ENCODE data around the gene SPATA6.
"Not testable (repeated sequence)": the region's sequence is repeated elsewhere in the genome, so short reads cannot be mapped to it uniquely, and the experiment has no call there.

The SPATA6 gene

GRCh38 chr1:48338257-48338656, 133.7 kb downstream of the SPATA6 start:
- DNase-seq: no peak

GRCh38 chr1:48333316-48333715, 138.7 kb downstream of the SPATA6 start:
- no peak for DNase-seq

DNA sequence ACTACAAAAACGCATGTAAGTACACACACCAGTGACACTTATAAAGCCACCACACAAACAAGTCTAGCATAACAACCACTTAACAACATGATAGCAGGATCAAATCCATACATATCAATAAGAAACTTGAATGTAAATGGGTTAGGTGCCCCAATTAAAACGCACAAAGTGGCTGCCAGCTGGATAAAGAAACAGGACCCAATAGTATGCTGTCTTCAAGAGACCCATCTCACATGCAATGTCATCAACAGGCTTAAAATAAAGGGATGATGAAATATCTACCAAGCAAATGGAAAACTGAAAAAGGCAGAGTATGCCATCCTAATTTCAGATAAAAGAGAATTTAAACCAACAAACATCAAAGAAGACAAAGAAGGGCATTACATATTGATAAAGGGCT, 139.9 kb downstream of the SPATA6 start:
- no peak for DNase-seq

DNA sequence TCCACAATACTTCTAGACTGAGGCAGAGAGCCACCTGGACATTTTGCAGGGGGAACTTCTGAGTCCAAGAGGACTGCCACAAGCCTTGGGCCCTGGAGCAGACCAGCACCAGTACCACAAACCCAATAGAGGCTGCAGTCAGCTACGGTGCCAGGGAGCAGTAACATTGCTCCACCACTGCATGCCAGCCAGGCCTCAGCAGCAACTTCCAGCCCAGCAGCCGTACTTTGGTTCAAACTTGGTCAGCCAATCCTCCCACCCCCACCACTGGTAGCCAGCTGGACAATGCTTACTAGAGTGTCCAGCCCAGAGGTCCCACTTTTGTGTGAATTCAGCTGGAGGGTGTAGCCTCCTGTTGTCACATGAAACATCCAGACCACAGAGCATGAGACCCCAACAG, 142.1 kb downstream of the SPATA6 start:
- no peak for DNase-seq

DNA sequence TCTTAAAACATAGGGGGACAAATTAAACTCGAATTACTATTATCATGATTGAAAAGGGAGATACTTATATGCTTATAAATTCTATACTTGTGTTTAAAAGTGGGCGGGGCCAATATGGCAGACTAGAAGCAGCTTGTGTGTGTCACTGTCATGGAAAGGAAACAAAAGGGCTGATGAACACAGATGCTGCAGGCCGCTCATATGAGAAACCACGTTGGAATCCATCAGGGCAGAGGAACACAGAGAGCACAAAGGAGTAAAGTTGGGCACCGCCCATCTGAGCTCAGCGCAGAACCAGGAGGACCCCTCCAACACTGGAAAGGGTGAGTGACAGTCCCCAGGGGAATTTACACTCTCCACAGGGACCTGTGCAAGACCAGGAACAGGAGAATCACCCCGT, 142.5 kb downstream of the SPATA6 start:
- DNase-seq: no peak

DNA sequence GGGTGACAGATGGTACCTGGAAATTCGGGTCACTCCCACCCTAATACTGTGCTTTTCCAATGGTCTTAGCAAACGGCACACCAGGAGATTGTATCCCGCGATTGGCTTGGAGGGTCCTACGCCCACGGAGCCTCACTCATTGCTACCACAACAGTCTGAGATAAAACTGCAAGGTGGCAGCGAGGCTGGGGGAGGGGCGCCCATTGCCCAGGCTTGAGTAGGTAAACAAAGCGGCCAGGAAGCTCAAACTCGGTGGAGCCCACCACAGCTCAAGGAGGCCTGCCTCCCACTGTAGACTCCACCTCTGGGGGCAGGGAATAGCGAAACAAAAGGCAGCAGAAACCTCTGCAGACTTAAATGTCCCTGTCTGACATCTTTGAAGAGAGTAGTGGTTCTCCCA, 160.2 kb downstream of the SPATA6 start:
- DNase-seq: not testable (repeated sequence)

DNA sequence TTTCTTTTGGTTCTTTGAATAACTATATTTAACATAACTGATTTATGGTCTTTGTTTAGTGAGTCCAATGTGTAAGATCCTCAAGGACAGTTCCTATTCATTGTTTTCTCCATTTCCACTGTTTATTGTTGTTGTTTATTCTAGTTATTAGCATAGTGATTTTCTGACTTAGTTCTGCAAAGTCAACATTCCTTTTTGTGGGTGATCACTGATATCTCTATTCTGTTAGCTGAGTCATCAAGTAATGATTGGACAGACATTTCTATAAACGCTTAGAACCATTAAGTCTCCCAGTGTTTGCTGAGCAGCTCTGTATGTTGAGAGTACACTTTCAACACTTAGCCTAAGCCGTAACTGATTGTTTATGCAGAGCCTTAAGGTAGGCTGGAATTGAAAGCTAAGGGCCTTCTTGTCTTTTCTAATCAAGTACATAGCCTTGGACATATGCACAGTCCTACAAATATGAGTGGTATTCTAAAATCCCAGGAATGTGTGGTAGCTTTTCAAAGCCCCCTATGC, 162.4 kb downstream of the SPATA6 start:
- DNase-seq: no peak

DNA sequence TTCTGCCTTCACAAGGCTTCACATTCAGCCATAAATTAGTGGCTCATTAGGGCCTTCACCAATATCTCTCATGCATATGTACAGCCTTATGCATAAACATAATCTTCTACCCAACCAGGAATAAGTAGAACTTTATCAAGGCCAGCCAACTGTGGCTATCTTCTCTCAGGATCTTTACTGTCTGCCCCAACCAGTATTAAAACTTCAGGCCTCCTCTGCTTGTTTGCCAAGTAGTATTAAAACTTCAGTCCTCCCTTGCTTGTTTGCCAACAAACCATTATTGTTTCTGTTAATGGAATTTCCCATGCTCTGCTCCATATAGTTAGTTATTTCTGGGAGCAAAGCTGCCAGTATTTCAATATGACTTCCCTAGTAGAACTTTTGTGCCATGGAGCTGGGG, 169.4 kb downstream of the SPATA6 start:
- no peak for DNase-seq

DNA sequence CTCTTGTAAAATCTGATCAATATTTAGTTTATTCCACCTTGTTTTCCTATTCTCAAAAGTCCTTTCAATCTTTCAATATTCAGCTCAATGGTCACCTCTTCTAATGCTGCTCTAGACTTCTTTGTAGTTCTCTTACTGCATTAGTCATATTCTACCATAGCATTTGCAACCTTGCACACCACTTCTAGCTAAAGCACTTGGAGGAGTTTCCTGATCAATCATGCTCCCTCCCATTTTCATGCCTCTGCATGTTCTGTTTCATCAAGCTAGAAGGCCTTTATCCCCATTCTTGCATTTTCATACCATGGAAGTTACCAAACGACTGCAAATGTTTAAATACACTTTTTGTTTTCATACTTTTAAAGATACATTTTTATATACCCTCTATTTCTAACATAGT, 177.3 kb downstream of the SPATA6 start:
- no peak for DNase-seq

GRCh38 chr1:48294094-48294493, 177.9 kb downstream of the SPATA6 start:
- not testable (repeated sequence) for DNase-seq

DNA sequence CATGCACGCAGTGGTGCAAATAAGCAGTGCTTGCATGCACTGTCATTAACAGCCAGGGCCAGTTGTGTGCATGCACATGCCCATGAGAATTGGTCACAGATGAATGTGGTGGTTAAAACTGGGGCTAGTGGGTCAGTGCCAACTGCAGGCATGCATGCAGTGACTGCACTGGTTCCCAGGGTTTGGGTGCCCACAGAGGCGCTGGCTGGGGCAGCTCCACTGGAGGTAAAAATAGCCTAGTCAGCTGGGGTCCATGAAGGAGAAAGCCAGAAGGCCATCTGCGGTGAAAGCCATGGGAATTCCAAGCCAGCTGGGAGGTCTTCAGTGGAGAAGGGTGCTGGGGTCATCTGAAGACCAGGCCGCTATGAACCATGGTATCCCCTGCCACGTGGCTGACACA, 179.3 kb downstream of the SPATA6 start:
- no peak for DNase-seq

- no peak for DNase-seq
Observed at GRCh38 chr1:48291421-48291820, 180.6 kb downstream of the SPATA6 start.

GRCh38 chr1:48285525-48285924, 186.5 kb downstream of the SPATA6 start:
- DNase-seq: no peak

DNA sequence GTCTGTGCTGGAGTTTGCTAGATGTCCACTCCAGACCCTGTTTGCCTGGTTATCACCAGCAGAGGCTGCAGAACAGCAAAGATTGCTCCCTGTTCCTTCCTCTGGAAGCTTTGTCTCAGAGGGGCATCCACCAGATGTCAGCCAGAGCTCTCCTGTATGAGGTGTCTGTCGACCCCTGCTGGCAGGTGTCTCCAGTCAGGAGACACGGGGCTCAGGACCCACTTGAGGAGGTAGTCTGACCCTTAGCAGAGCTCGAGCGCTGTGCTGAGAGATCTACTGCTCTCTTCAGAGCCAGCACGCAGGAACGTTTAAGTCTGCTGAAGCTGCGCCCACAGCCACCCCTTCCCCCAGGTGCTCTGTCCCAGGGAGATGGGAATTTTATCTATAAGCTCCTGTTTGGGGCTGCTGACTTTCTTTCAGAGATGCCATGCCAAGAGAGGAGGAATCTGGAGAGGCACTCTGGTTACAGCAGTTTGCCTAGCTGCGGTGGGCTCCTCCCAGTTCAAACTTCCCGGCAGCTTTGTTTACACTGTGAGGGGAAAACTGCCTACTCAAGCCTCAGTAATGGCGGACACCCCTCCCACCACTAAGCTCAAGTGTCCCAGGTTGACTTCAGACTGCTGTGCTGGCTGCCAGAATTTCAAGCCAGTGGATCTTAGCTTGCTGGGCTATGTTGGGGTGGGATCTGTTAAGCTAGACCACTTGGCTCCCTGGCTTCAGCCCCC, 187.1 kb downstream of the SPATA6 start:
- DNase-seq: not testable (repeated sequence)

GRCh38 chr1:48282329-48282728, 189.7 kb downstream of the SPATA6 start:
- not testable (repeated sequence) for DNase-seq

- DNase-seq: not testable (repeated sequence)
Observed at GRCh38 chr1:48277437-48277836, 194.6 kb downstream of the SPATA6 start.

DNA sequence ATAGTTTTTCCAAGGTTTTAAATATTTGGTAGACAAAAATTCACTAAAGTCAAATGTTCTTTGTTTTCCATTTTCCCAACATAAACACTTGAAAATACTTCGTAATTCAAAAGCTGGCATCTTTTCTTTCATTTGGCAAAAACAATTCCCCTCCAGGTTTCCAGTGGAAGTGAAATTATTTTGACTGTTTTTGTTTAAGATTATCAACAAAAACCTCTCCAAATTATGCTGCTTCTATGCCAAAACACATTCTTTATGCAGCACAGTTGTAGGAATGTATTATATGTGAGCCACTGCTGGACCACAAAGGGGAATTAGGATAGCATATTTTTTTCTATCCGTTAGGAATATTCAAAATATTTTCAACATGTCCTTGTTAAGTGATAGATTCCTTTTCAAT, 205.4 kb downstream of the SPATA6 start:
- no peak for DNase-seq

DNA sequence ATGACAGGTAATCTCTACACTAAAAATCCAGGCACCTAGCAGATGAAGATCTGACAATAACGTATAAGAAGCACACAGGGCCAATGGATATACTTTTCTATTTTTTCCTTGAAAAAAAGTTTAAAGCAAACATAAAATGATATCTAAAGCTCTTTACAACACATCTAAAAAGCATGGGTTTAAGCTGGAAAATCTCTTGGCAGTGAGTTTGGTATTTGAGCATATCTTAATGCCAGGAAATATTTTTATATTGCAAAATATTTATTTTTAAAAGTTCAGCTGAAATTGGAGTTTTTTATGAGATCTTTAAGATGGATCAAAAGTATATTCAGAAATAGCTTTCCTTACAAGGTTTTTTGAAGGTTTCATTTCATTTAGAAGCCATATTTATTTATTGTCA, 209.0 kb downstream of the SPATA6 start:
- DNase-seq: no peak

DNA sequence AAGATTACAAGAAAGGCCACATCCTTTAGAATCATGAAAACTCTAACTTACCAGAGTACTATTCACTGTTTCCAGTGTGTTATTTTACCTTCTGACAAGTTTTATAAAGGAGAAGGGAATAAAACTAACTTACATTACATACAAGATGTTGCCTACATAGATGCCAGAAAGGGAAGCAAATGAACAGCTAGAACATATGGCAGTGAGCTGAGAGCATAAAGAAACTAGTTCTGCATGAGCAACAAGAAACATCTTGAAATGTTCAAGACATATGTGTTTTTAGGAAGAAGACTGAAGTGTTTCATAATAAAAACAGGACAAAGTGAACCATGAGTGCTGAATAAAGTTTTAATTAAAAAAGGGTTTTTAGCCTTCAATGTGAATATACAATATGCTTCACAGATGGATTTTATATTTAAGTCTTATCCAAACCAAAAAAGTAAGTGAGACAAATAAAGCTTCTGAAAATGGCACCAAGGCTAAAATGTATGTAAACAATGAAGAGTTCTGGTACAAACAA, 210.1 kb downstream of the SPATA6 start:
- DNase-seq: no peak

DNA sequence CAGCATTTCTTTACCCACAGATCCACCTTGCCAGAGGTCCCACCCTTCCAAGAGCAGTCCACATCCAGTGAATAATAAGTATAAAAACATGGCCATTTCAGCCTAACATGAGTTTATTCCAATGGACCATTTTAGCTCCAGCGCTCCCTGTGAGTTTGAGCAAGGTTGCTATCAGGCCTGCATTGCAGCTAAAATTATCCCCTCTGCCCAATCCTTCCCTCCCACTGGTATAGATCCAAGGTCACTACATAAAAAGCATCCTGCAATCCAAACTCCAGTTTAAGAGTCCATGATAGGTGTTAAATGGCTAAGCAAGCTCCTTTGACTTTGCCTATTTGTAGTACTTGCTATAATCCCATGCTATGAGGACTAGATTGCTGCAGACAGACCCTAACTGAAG, 213.9 kb downstream of the SPATA6 start:
- no peak for DNase-seq

DNA sequence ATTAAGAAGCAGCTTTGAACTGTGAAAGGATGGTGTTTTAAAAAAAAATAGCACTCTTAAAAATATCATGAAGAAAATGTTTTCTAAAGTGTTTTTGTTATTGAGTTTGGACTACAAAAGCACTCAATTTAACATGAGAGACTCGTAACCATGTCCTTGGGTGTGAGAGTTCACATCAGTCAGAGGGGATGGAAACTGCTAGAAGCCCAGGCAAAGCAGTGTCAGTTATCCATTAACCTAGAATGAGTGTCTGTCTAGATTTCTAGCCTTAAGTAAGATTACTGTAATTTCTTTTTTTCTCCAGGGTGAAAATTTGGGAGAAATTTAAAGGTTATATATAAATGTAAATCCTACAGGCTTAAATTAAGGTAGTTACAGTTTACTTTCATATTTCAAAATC, 217.8 kb downstream of the SPATA6 start:
- no peak for DNase-seq

- no peak for DNase-seq
Observed at GRCh38 chr1:48251821-48252220, 220.2 kb downstream of the SPATA6 start.

DNA sequence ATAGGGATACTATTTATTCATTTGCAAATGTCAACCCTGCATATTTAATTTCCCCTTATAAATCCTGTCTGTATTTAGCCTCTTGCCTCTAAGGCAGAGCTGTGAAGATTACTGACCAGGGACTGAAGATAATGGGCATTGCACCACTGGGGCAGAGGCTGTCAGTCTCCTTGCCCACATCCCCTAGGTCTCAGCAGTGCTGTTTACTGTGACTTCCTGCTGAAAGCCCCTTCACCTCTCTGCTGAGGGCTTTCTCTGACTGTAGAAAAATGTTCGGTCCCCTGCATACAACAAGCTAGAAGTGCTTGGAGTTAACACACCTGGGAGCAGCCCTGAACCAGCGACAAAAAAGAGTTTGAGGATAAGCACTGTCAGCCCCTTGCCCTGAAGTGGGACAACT, 220.7 kb downstream of the SPATA6 start:
- DNase-seq: no peak

DNA sequence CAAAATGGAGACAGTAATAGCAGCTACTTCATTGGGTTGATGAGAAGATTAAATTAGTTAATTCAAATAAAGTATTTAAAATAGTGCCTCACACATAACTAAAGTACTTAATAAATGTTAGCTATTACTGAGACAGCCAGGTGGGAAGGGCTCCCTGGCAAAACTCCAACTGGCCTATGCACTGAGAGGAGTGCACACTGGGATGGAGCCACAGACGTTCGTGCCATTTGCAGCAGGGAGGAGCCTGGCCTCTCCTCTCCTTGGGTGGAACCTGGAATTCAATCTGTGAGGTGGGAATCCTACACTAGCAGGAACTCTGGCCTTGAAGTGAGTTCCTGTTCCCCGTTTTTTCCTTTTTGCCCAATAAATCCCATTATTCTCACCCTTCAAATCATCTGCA, 221.4 kb downstream of the SPATA6 start:
- DNase-seq: no peak

GRCh38 chr1:48249868-48250267, 222.1 kb downstream of the SPATA6 start:
- DNase-seq: no peak

Measured in CD4-positive, alpha-beta T cell treated with Interleukin-4 for 4 hours (primary cell).